Right lung (tissue), 5 donors: Measurements from ENCODE around the gene C20orf202. TPM values are rescaled to one million over a fixed set of nuclear protein-coding genes. Genes with fewer than 3 reads are reported as not detected.
"Not testable (repeated sequence)": the region's sequence is repeated elsewhere in the genome, so short reads cannot be mapped to it uniquely, and the experiment has no call there.

ENCODE experiments used
- DNase-seq, 2 donors: peaks; one replicate each; pipeline ENCODE4 v3.0.0-alpha.2; 2013
- polyA plus RNA-seq, 5 donors: library from polyadenylated mRNA; unstranded; fragments of 120-200 nt; gene quantifications; one replicate each; pipeline versions ENCODE4 v1.2.1 to v1.2.3, GENCODE V29; 2013; ENCODE audit warnings: inconsistent platforms in 1 of 5, low replicate concordance in 1 of 5; ENCODE audit not compliant: insufficient read length in 5 of 5, insufficient read depth in 1 of 5

Gene C20orf202
- polyA plus RNA-seq, 5 donors = 1.0 to 1.7 (median 1.5) TPM

DNA sequence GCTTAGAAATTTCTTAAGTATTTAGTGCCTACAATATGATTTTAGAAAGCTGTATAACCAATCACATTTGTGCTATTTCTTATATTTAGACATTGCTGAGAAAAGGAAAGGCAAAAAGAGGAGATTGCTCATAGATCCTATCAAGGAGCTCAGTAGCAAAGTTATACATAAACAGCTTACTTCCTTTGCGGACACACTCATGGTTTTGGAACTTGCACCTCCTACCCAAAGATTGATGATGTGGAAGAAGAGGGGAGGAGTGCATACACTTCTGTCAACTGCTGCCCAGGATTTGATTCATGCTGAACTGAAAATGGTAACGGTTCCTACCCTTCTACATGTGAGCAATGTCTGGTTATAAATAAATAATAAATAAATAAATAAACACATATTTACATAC lies 39.3 kb downstream of the C20orf202 start:
- DNase-seq = no peak

DNA sequence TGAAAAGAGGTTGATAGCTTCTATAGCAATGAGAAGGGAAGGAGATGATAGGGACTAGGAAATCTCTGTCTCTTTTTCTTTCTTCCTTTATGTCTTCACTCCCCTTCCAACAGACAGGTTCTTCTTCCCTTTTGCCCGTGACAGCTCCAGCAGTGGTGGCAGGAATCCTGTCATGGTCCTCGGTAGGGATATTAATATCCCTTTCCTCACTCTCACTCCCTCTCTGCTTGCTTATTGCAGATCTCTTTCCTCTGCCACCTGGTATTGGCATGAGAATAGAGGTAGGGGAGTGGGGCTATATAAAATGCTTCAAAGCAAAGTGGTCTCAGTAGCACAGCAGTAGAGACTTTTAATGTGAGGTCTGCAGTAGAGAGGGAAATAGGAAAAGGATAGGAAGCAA lies 42.3 kb downstream of the C20orf202 start:
- DNase-seq = no peak

GRCh38 chr20:1247689-1248088 lies 44.4 kb downstream of the C20orf202 start:
- no peak for DNase-seq

GRCh38 chr20:1250282-1250681 lies 47.0 kb downstream of the C20orf202 start:
- DNase-seq = not testable (repeated sequence)

GRCh38 chr20:1252416-1252815 lies 49.2 kb downstream of the C20orf202 start:
- DNase-seq = no peak

GRCh38 chr20:1254254-1254653 lies 51.0 kb downstream of the C20orf202 start:
- DNase-seq = peak; percentile 36 to 40

DNA sequence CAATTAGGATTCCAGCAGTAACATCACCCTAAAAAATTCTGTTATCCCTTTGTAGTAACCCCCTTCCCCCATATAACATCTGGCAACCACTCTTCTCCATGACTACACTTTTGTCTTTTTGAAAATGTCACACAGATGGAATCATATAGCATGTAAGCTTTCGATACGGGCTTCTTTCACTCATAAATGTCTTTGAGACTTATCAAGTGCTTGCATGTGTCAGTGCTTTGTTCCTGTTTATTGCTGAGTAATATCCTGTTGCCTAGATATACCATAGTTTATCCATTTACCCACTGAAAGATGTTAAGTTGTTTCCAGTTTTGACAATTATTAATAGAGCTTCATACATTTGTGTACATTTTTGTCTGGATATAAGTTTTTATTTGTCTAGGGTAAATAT lies 52.4 kb downstream of the C20orf202 start:
- no peak for DNase-seq

Other genes with a start within 250 kb of the C20orf202 start
- 1 to 10 TPM; 2.2 to 4.7 (median 3.5) TPM for gene RSPO4, start 201.1 kb upstream of the C20orf202 start, polyA plus RNA-seq
- 100 to 1,000 TPM; 111 to 155 (median 138) TPM for gene PSMF1, start 84.9 kb upstream of the C20orf202 start, polyA plus RNA-seq
- 10 to 100 TPM; 10.3 to 16.0 (median 12.1) TPM for gene TMEM74B, start 18.5 kb upstream of the C20orf202 start, polyA plus RNA-seq
- not detected for gene RAD21L1, start 22.6 kb downstream of the C20orf202 start, polyA plus RNA-seq
- 1 to 10 TPM; 1.5 to 3.4 (median 2.2) TPM for gene SNPH, start 62.8 kb downstream of the C20orf202 start, polyA plus RNA-seq
- gene SDCBP2, start 125.7 kb downstream of the C20orf202 start, polyA plus RNA-seq = 1 to 10 TPM; 1.8 to 4.3 (median 3.2) TPM
- 100 to 1,000 TPM; 439 to 529 (median 459) TPM for gene FKBP1A, start 189.6 kb downstream of the C20orf202 start, polyA plus RNA-seq